ENCODE data around the gene C10orf105. TPM values are rescaled to one million over a fixed set of nuclear protein-coding genes. Genes with fewer than 3 reads are reported as not detected.

Gene C10orf105
- total RNA-seq, 1 experiment from 2014 or later, result not detected

GRCh38 chr10:71688256-71688655, 31.3 kb downstream of the C10orf105 start:
- Mint-ChIP-seq H3K4me1 (ENCODE audit: low read depth, unreplicated experiment) (no peaks in the 10 kb centered on the region), H3K36me3 (ENCODE audit: insufficient read depth, unreplicated experiment) (no peaks in the 10 kb centered on the region), H3K27ac (ENCODE audit: unreplicated experiment) (peak overlapping the region; percentile 46), H3K9me3 (ENCODE audit: low read depth, unreplicated experiment) (peaks cover 4% of the 10 kb centered on the region), H3K4me3 (ENCODE audit: low read depth, unreplicated experiment) (no peak overlapping the region), H3K27me3 (ENCODE audit: unreplicated experiment) (peaks cover 49% of the 10 kb centered on the region)
- TF ChIP-seq CTCF (IDR thresholded peaks at IDR 0.05; ENCODE audit: unreplicated experiment), result no peak
- CTCF ChIA-PET, result no interaction called here
- intact Hi-C loops (cut with micrococcal nuclease; ENCODE audit: unreplicated experiment), result no loop called here
- no TSS peak for BruUV-seq (replicated peaks)
- no peak for DNase-seq

DNA sequence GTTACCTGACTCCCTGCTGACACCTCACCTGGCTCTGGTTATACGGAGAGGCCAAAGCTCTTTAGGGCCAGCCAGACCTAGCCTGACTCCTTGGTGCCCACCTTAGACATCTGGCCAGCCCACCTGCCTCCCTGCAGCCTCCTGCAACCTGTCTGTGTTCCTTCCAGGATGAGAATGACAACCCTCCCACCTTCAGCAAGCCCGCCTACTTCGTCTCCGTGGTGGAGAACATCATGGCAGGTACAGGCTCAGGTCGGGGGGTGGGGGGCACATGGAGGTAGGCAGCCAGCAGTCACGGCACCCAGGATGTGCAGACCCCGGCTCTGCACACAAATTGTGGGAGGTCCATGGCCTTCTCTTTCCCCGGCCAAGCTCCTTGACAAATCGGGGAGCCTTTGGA, 32.1 kb downstream of the C10orf105 start:
- BruUV-seq (replicated peaks), result no TSS peak
- H3K27me3 Mint-ChIP-seq (ENCODE audit: unreplicated experiment), result peaks cover 57% of the 10 kb centered on the region
- DNase-seq, result no peak
- intact Hi-C loops (cut with micrococcal nuclease; ENCODE audit: unreplicated experiment), result no loop called here
- H3K9me3 Mint-ChIP-seq (ENCODE audit: low read depth, unreplicated experiment), result peaks cover 4% of the 10 kb centered on the region
- no peak for TF ChIP-seq CTCF (IDR thresholded peaks at IDR 0.05; ENCODE audit: unreplicated experiment)
- CTCF ChIA-PET, result no interaction called here
- H3K27ac Mint-ChIP-seq (ENCODE audit: unreplicated experiment), result no peak overlapping the region
- no peaks in the 10 kb centered on the region for H3K36me3 Mint-ChIP-seq (ENCODE audit: insufficient read depth, unreplicated experiment)
- no peak overlapping the region for H3K4me3 Mint-ChIP-seq (ENCODE audit: low read depth, unreplicated experiment)
- H3K4me1 Mint-ChIP-seq (ENCODE audit: low read depth, unreplicated experiment), result no peaks in the 10 kb centered on the region

DNA sequence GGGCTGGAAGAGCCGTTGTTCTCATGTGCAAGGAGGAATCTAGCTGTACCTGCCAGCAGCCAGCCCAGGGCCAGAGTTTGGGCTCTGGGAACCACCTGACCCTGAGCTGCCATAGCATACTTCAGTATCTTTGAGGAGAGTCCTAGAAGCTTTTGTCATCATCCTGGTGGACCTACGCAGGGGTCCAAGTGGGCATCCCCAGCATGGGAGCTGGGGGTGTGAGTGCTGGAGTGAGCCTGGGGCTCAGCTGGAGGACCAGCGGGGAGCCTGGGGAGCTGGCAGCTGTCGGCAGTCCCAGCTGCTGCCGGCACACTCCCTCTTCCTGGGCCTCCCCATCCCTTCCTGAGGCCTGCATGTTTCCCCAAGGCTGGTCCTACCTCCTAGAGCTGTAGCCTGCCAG, 32.5 kb downstream of the C10orf105 start:
- no peak for DNase-seq
- Mint-ChIP-seq H3K4me3 (ENCODE audit: low read depth, unreplicated experiment) (no peak overlapping the region), H3K9me3 (ENCODE audit: low read depth, unreplicated experiment) (peaks cover 4% of the 10 kb centered on the region), H3K36me3 (ENCODE audit: insufficient read depth, unreplicated experiment) (no peaks in the 10 kb centered on the region), H3K4me1 (ENCODE audit: low read depth, unreplicated experiment) (no peaks in the 10 kb centered on the region), H3K27ac (ENCODE audit: unreplicated experiment) (no peak overlapping the region), H3K27me3 (ENCODE audit: unreplicated experiment) (peaks cover 61% of the 10 kb centered on the region)
- CTCF ChIA-PET, result no interaction called here
- intact Hi-C loops (cut with micrococcal nuclease; ENCODE audit: unreplicated experiment), result no loop called here
- no peak for TF ChIP-seq CTCF (IDR thresholded peaks at IDR 0.05; ENCODE audit: unreplicated experiment)
- no TSS peak for BruUV-seq (replicated peaks)

DNA sequence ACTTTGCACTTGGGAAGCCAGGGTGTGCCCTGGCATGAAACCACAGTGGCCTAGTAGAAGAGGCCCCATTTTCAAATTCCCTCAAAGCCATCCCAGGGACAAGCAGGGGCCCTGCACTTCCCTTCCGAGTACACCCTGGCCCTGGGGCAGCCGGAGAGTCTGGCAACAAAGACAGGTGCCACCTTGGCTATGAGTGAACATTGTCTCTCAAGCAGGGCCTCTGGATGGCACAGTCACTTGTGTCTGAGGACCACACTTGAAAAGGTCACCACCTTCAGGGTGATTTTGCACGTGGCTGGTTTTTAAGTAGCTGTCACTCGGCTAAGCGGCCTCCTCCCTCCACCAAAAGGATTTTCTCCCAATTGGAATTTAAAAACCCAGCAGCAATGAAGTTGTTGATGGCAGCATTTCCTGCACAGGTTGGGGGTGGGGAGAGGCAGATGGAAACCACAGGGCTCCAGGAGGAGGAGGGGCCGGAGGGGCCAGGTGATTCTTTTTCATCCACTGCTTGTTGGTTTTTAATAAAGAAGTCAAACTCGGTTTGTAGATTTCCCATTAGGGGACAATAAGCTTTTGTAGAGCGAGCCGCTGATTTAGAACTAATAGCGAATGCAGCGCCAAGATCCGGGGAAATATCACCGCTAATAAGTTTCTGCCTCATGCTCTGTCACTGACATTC, 33.9 kb downstream of the C10orf105 start:
- TF ChIP-seq CTCF (IDR thresholded peaks at IDR 0.05; ENCODE audit: unreplicated experiment), result no peak
- intact Hi-C loops (cut with micrococcal nuclease; ENCODE audit: unreplicated experiment), result no loop called here
- no peak overlapping the region for H3K27ac Mint-ChIP-seq (ENCODE audit: unreplicated experiment)
- H3K36me3 Mint-ChIP-seq (ENCODE audit: insufficient read depth, unreplicated experiment), result no peaks in the 10 kb centered on the region
- CTCF ChIA-PET, result interaction anchor here (1.6 kb wide), 1 partner anchor 11 kb away, joined by 4 read pairs; no protein-coding TSS in a partner anchor
- H3K27me3 Mint-ChIP-seq (ENCODE audit: unreplicated experiment), result peaks cover 65% of the 10 kb centered on the region
- no peaks in the 10 kb centered on the region for H3K4me1 Mint-ChIP-seq (ENCODE audit: low read depth, unreplicated experiment)
- no TSS peak for BruUV-seq (replicated peaks)
- peaks cover 4% of the 10 kb centered on the region for H3K9me3 Mint-ChIP-seq (ENCODE audit: low read depth, unreplicated experiment)
- no peak overlapping the region for H3K4me3 Mint-ChIP-seq (ENCODE audit: low read depth, unreplicated experiment)
- no peak for DNase-seq

All from Calu3 (cell line).